ENCODE data around the gene LTB4R2. TPM values are rescaled to one million over a fixed set of nuclear protein-coding genes. Genes with fewer than 3 reads are reported as not detected.

LTB4R2 gene
- total and polyA plus RNA-seq, 2 of the 8 experiments (the other 6 are each of a cell fraction or from before 2014, with no cell fraction given), result 5.3 to 6.7 TPM

DNA sequence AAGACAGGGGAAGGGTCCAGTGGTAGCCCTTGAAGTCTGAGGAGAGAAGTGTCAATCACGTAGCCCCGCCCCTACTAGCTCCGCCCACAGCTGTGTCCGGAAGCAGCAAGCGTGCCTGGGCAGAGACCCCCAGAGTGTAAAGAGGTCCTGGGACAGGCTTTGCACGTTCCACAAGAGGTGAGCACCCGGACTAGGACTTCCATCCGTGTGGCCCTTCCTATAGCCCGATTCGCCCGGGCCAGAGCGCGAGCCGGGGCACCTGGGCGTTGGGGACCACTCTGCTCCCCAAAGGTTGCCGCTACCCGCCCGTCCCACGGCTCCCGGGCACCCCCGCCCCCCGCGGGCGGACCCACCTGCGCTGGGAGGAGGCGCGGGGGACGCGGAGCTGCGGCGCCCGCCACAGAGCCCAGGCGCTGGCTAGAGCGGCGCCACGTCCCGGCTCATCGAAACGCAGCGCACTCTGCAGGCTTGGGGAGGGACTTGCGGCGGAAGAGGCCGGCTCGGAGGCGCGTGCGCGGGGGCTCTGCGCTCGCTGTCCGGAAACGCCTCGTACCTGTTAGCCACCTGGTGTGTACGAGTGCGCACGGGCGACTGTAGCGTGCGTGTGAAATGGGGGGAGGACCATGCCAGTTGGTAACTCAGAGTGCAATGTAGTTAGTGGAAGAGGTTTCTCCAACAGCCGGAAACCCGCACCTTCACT lies 38.7 kb upstream of the LTB4R2 start, which contains the start of gene RABGGTA:
RABGGTA (minus strand) TSS at position 464 of the 700 bp plus-strand sequence. CDS start 482 bp downstream, outside the sequence.
- peaks cover 5% of the 10 kb centered on the region for H3K23me2 ChIP-seq (ENCODE audit: low read depth, low read length)
- peak; percentile 82 to 98 for DNase-seq (ENCODE audit: low read depth in 1 of 2, low spot score in 2 of 2)
- no peak within 1 kb of the TSS for H2BK120ac ChIP-seq (replicated peaks; ENCODE audit: low read depth, low read length)
- CTCF ChIA-PET (ENCODE audit: partially characterized antibody), result interaction anchor here (0.6 to 8.6 kb wide), 19 partner anchors 9 to 214 kb away, joined by 3 to 94 read pairs (median 7); partner anchors contain the start of genes CIDEB, DHRS1, GMPR2 and IRF9
- no peak within 1 kb of the TSS for H2BK20ac ChIP-seq (ENCODE audit: low read length)
- peak within 1 kb of the TSS; percentile 55 to 97 for H3K4me2 ChIP-seq (ENCODE audit: insufficient read depth in 1 of 2, low read depth in 2 of 2, low read length in 2 of 2)
- 1% methylated on average over 55 of the region's 61 CpGs; no CpG with 5 or more reads in 1 of the 2 experiments for WGBS, 2 experiments (ENCODE audit: extremely low coverage in 1 of 2, insufficient coverage in 1 of 2, insufficient read length in 1 of 2, insufficient replicate concordance in 2 of 2, low coverage in 1 of 2, low lambda C conversion rate in 2 of 2, missing lambda C conversion rate in 1 of 2)
- no peaks in the 10 kb centered on the region for H3K79me2 ChIP-seq (ENCODE audit: control insufficient read depth in 1 of 2, insufficient read depth in 2 of 2, low read length in 2 of 2)
- H3K9ac ChIP-seq (replicated peaks in 1 of 4; ENCODE audit: extremely low read depth in 1 of 4, low read depth in 3 of 4, low read length in 3 of 4), result peak within 1 kb of the TSS; percentile 70 to 93 (median 84); a peak in 6 of 7 replicates
- FAIRE-seq, result no peak
- peaks cover 0 to 2% of the 10 kb centered on the region in 2 experiments for H4K20me1 ChIP-seq (replicated peaks in 1 of 2; ENCODE audit: control insufficient read depth in 1 of 2, insufficient read depth in 2 of 2, low read length in 2 of 2)
- peak within 1 kb of the TSS; percentile 94 for H2BK5ac ChIP-seq (ENCODE audit: low read depth, low read length)
- H3K27me3 ChIP-seq (replicated peaks in 1 of 4; ENCODE audit: control insufficient read depth in 3 of 4, extremely low read depth in 1 of 4, insufficient read depth in 3 of 4, low read length in 3 of 4), result no peaks in the 10 kb centered on the region; a peak in 1 of 7 replicates
- H3K23ac ChIP-seq (ENCODE audit: insufficient read length), result no peak within 1 kb of the TSS
- peak within 1 kb of the TSS; percentile 91 for H4K5ac ChIP-seq (ENCODE audit: insufficient read length, low read depth, low read length)
- peak within 1 kb of the TSS; percentile 81 for H3K56ac ChIP-seq (replicated peaks; ENCODE audit: insufficient read length, low read depth, low read length)
- H3K4me1 ChIP-seq (replicated peaks in 1 of 4; ENCODE audit: control insufficient read depth in 3 of 4, insufficient read depth in 4 of 4, low read length in 3 of 4), result peaks cover 0 to 4% (median 2%) of the 10 kb centered on the region in 4 experiments; a peak in 4 of 7 replicates
- peak within 1 kb of the TSS; percentile 96 for H3K27ac ChIP-seq (ENCODE audit: low read depth, low read length)
- peak within 1 kb of the TSS; percentile 61 to 89 (median 82) for H3K4me3 ChIP-seq (ENCODE audit: extremely low read depth in 1 of 4, insufficient read depth in 2 of 4, low read depth in 3 of 4, low read length in 4 of 4)
- H3K79me1 ChIP-seq (ENCODE audit: low read depth, low read length), result no peaks in the 10 kb centered on the region
- H3K14ac ChIP-seq (ENCODE audit: insufficient read length), result no peak within 1 kb of the TSS
- H4K8ac ChIP-seq (ENCODE audit: extremely low read depth, insufficient read depth, low read length), result peak within 1 kb of the TSS; percentile 98
- POLR2A ChIA-PET (ENCODE audit: partially characterized antibody), result interaction anchor here (0.8 to 3.8 kb wide), 30 partner anchors 9 to 286 kb away, joined by 3 to 26 read pairs (median 7); partner anchors contain the start of genes CHMP4A, CIDEB, DHRS1 and EMC9
- H4K91ac ChIP-seq (replicated peaks; ENCODE audit: insufficient read length, low read length), result peak within 1 kb of the TSS; percentile 60
- H3K4ac ChIP-seq (replicated peaks; ENCODE audit: insufficient read length, low read depth, low read length), result peak within 1 kb of the TSS; percentile 79
- H2AFZ ChIP-seq (ENCODE audit: low read length), result peak within 1 kb of the TSS; percentile 36; the same call in 1 of the 2 replicates
- H3K9me3 ChIP-seq (ENCODE audit: insufficient read depth in 2 of 2, low read depth in 1 of 2, low read length in 1 of 2), result no peaks in the 10 kb centered on the region
- no peak within 1 kb of the TSS for H2BK15ac ChIP-seq (ENCODE audit: low read length)
- H2AK5ac ChIP-seq (ENCODE audit: low read depth, low read length), result no peak within 1 kb of the TSS
- H3K18ac ChIP-seq (ENCODE audit: extremely low read depth, low read length), result peak within 1 kb of the TSS; percentile 71; the same call in 1 of the 2 replicates
- no peak within 1 kb of the TSS for H2BK12ac ChIP-seq (ENCODE audit: low read depth, low read length)
- no peaks in the 10 kb centered on the region; a peak in 3 of 8 replicates for H3K36me3 ChIP-seq (ENCODE audit: control insufficient read depth in 2 of 4, insufficient read depth in 4 of 4, low read length in 3 of 4)
- TF ChIP-seq TCF12 (IDR thresholded peaks at IDR 0.05; ENCODE audit: low read depth, low read length) (0 out of 2 replicates have a peak, but pooled peaks have one; percentile 72), BACH1 (IDR thresholded peaks at IDR 0.05; ENCODE audit: low read length) (peak; percentile 35; the same call in 1 of the 2 replicates), ZNF274 (IDR thresholded peaks at IDR 0.05; ENCODE audit: borderline replicate concordance, extremely low read depth, low read length) (no peak), TEAD4 (IDR thresholded peaks at IDR 0.05; ENCODE audit: low read depth, low read length) (no peak), GABPA (IDR thresholded peaks at IDR 0.05; ENCODE audit: borderline replicate concordance, insufficient read depth, low read length) (peak; percentile 48; the same call in 1 of the 2 replicates), CTBP2 (IDR thresholded peaks at IDR 0.05; ENCODE audit: borderline replicate concordance, insufficient read depth, insufficient read length, low read length) (no peak), TBP (IDR thresholded peaks at IDR 0.05; ENCODE audit: low read depth, low read length) (peak; percentile 76), CHD2 (IDR thresholded peaks at IDR 0.05; ENCODE audit: low read length) (no peak), POLR2AphosphoS5 (IDR thresholded peaks at IDR 0.05; ENCODE audit: low read depth, low read length) (peak; percentile 92), RFX5 (IDR thresholded peaks at IDR 0.05; ENCODE audit: borderline replicate concordance, low read depth, low read length) (no peak), MAFK (IDR thresholded peaks at IDR 0.05; ENCODE audit: low read depth, low read length) (no peak), TAF1 (IDR thresholded peaks at IDR 0.05; ENCODE audit: low read depth, low read length) (peak; percentile 80)
